ENCODE data around the gene UNC93B1. TPM values are rescaled to one million over a fixed set of nuclear protein-coding genes. Genes with fewer than 3 reads are reported as not detected.
"Not testable (repeated sequence)": the region's sequence is repeated elsewhere in the genome, so short reads cannot be mapped to it uniquely, and the experiment has no call there.

Gene UNC93B1
- total RNA-seq, 5 donors from 2014 or later (not counting 1 experiment from before 2014, with no cell fraction given), result 16.7 to 38.6 (median 27.8) TPM

GRCh38 chr11:67963879-67964278, 40.0 kb downstream of the UNC93B1 start:
- ATAC-seq (replicated peaks in 1 of 4); H3K4me3 Mint-ChIP-seq; H3K27me3 ChIP-seq (replicated peaks in 1 of 2; ENCODE audit: control insufficient read depth in 2 of 2, extremely low read depth in 1 of 2, insufficient read depth in 2 of 2, low read length in 1 of 2); H3K9me3 ChIP-seq; H3K36me3 Mint-ChIP-seq; H3K27ac Mint-ChIP-seq; H3K4me3 ChIP-seq (ENCODE audit: control insufficient read depth in 1 of 2, extremely low read depth in 1 of 2, low read length in 1 of 2); H3K36me3 ChIP-seq (ENCODE audit: control insufficient read depth in 2 of 2, extremely low read depth in 1 of 2, insufficient read depth in 1 of 2, low read length in 1 of 2); DNase-seq; H3K4me1 Mint-ChIP-seq; H3K27ac ChIP-seq (ENCODE audit: low read length); CTCF ChIA-PET; H3K4me1 ChIP-seq (ENCODE audit: control insufficient read depth in 1 of 2, extremely low read depth in 1 of 2, insufficient read depth in 2 of 2, low read length in 2 of 2); H3K9me3 Mint-ChIP-seq: not testable (repeated sequence)
- POLR2A ChIA-PET, result interaction anchor here in 1 of 2 donors (0.5 kb wide), 1 partner anchor 80 kb away, joined by 6 read pairs; no protein-coding TSS in a partner anchor
- H3K27me3 Mint-ChIP-seq, result peaks cover 8 to 15% of the 10 kb centered on the region in 2 donors
- WGBS (ENCODE audit: insufficient coverage), result 73% methylated on average over 5 of the region's 6 CpGs

- CTCF ChIA-PET, H3K4me1 Mint-ChIP-seq: not testable (repeated sequence)
Observed at GRCh38 chr11:67963217-67963616, 40.7 kb downstream of the UNC93B1 start.

GRCh38 chr11:67956236-67956635, 47.7 kb downstream of the UNC93B1 start:
- POLR2A ChIA-PET, CTCF ChIA-PET: not testable (repeated sequence)

More at GRCh38 chr11:67963217-67963616, 40.7 kb downstream of the UNC93B1 start:
- H3K36me3 ChIP-seq (ENCODE audit: control insufficient read depth in 2 of 2, extremely low read depth in 1 of 2, insufficient read depth in 1 of 2, low read length in 1 of 2); DNase-seq; H3K27ac ChIP-seq (ENCODE audit: low read length); H3K4me1 ChIP-seq (ENCODE audit: control insufficient read depth in 1 of 2, extremely low read depth in 1 of 2, insufficient read depth in 2 of 2, low read length in 2 of 2); H3K27me3 ChIP-seq (replicated peaks in 1 of 2; ENCODE audit: control insufficient read depth in 2 of 2, extremely low read depth in 1 of 2, insufficient read depth in 2 of 2, low read length in 1 of 2); H3K4me3 ChIP-seq (ENCODE audit: control insufficient read depth in 1 of 2, extremely low read depth in 1 of 2, low read length in 1 of 2); H3K27ac Mint-ChIP-seq; H3K9me3 ChIP-seq; H3K9me3 Mint-ChIP-seq; ATAC-seq (replicated peaks in 1 of 4); H3K4me3 Mint-ChIP-seq; H3K36me3 Mint-ChIP-seq: not testable (repeated sequence)
- POLR2A ChIA-PET, result interaction anchor here in 1 of 2 donors (0.5 kb wide), 1 partner anchor 80 kb away, joined by 6 read pairs; no protein-coding TSS in a partner anchor
- H3K27me3 Mint-ChIP-seq, result peaks cover 8 to 15% of the 10 kb centered on the region in 2 donors
- WGBS (ENCODE audit: insufficient coverage), result 85% methylated on average over 6 of the region's 16 CpGs

GRCh38 chr11:67955461-67956007, 48.4 kb downstream of the UNC93B1 start:
- H3K36me3 Mint-ChIP-seq; H3K4me1 ChIP-seq (ENCODE audit: control insufficient read depth in 1 of 2, extremely low read depth in 1 of 2, insufficient read depth in 2 of 2, low read length in 2 of 2); H3K9me3 ChIP-seq; H3K36me3 ChIP-seq (ENCODE audit: control insufficient read depth in 2 of 2, extremely low read depth in 1 of 2, insufficient read depth in 1 of 2, low read length in 1 of 2); H3K27ac ChIP-seq (ENCODE audit: low read length); POLR2A ChIA-PET; H3K9me3 Mint-ChIP-seq; H3K27ac Mint-ChIP-seq: not testable (repeated sequence)
- peaks cover 4 to 11% (median 6%) of the 10 kb centered on the region in 3 donors for H3K4me1 Mint-ChIP-seq
- Histone ChIP-seq H3K4me3 (ENCODE audit: control insufficient read depth in 1 of 2, extremely low read depth in 1 of 2, low read length in 1 of 2) (peak overlapping the region in 1 of 2 donors; percentile 50), H3K27me3 (replicated peaks in 1 of 2; ENCODE audit: control insufficient read depth in 2 of 2, extremely low read depth in 1 of 2, insufficient read depth in 2 of 2, low read length in 1 of 2) (peaks cover 0 to 21% of the 10 kb centered on the region in 2 experiments)
- H3K4me3 Mint-ChIP-seq, result peak overlapping the region; percentile 75 to 88 (median 82)
- CTCF ChIA-PET, result interaction anchor here (0.6 kb wide), 2 partner anchors 12 to 70 kb away, joined by 3 read pairs; no protein-coding TSS in a partner anchor
- WGBS (ENCODE audit: insufficient coverage), result 0% methylated on average over 45 of the region's 57 CpGs
- DNase-seq (peak; percentile 15 to 88 (median 69)), ATAC-seq (replicated peaks in 1 of 4) (peak; percentile 80 to 90 (median 84))
- peaks cover 11 to 23% of the 10 kb centered on the region in 2 donors for H3K27me3 Mint-ChIP-seq

More at GRCh38 chr11:67956236-67956635, 47.7 kb downstream of the UNC93B1 start:
- not testable (repeated sequence) for H3K27ac ChIP-seq (ENCODE audit: low read length); ATAC-seq (replicated peaks in 1 of 4); H3K4me1 ChIP-seq (ENCODE audit: control insufficient read depth in 1 of 2, extremely low read depth in 1 of 2, insufficient read depth in 2 of 2, low read length in 2 of 2); DNase-seq; H3K9me3 ChIP-seq; H3K4me3 ChIP-seq (ENCODE audit: control insufficient read depth in 1 of 2, extremely low read depth in 1 of 2, low read length in 1 of 2); H3K27ac Mint-ChIP-seq; H3K36me3 Mint-ChIP-seq; H3K36me3 ChIP-seq (ENCODE audit: control insufficient read depth in 2 of 2, extremely low read depth in 1 of 2, insufficient read depth in 1 of 2, low read length in 1 of 2); H3K9me3 Mint-ChIP-seq
- Mint-ChIP-seq H3K27me3 (peaks cover 15 to 23% of the 10 kb centered on the region in 2 donors), H3K4me1 (peaks cover 4 to 11% (median 6%) of the 10 kb centered on the region in 3 donors), H3K4me3 (peak overlapping the region; percentile 39 to 88 (median 51))
- WGBS (ENCODE audit: insufficient coverage), result 61% methylated on average over 6 of the region's 6 CpGs
- H3K27me3 ChIP-seq (replicated peaks in 1 of 2; ENCODE audit: control insufficient read depth in 2 of 2, extremely low read depth in 1 of 2, insufficient read depth in 2 of 2, low read length in 1 of 2), result peaks cover 0 to 21% of the 10 kb centered on the region in 2 experiments

GRCh38 chr11:67954971-67955370, 48.9 kb downstream of the UNC93B1 start:
- ATAC-seq (replicated peaks in 1 of 4); H3K36me3 ChIP-seq (ENCODE audit: control insufficient read depth in 2 of 2, extremely low read depth in 1 of 2, insufficient read depth in 1 of 2, low read length in 1 of 2); H3K36me3 Mint-ChIP-seq; H3K27ac Mint-ChIP-seq; H3K4me1 ChIP-seq (ENCODE audit: control insufficient read depth in 1 of 2, extremely low read depth in 1 of 2, insufficient read depth in 2 of 2, low read length in 2 of 2); H3K27ac ChIP-seq (ENCODE audit: low read length); H3K9me3 Mint-ChIP-seq; H3K9me3 ChIP-seq; POLR2A ChIA-PET: not testable (repeated sequence)
- Histone ChIP-seq H3K27me3 (replicated peaks in 1 of 2; ENCODE audit: control insufficient read depth in 2 of 2, extremely low read depth in 1 of 2, insufficient read depth in 2 of 2, low read length in 1 of 2) (peaks cover 0 to 21% of the 10 kb centered on the region in 2 experiments), H3K4me3 (ENCODE audit: control insufficient read depth in 1 of 2, extremely low read depth in 1 of 2, low read length in 1 of 2) (peak overlapping the region in 1 of 2 donors; percentile 50)
- peak in 4 of 35 experiments; percentile 3 to 8 (median 4) for DNase-seq
- Mint-ChIP-seq H3K4me1 (peaks cover 4 to 11% (median 6%) of the 10 kb centered on the region in 3 donors), H3K27me3 (peaks cover 11 to 26% of the 10 kb centered on the region in 2 donors), H3K4me3 (peak overlapping the region; percentile 71 to 88 (median 75))
- 0% methylated on average over 8 of the region's 26 CpGs for WGBS (ENCODE audit: insufficient coverage)
- CTCF ChIA-PET, result interaction anchor here (0.6 kb wide), 2 partner anchors 12 to 69 kb away, joined by 3 read pairs; no protein-coding TSS in a partner anchor

GRCh38 chr11:67954251-67954650, 49.6 kb downstream of the UNC93B1 start:
- H3K27me3 ChIP-seq (replicated peaks in 1 of 2; ENCODE audit: control insufficient read depth in 2 of 2, extremely low read depth in 1 of 2, insufficient read depth in 2 of 2, low read length in 1 of 2), result peaks cover 0 to 21% of the 10 kb centered on the region in 2 experiments
- peaks cover 7 to 26% of the 10 kb centered on the region in 2 donors for H3K27me3 Mint-ChIP-seq
- H3K9me3 ChIP-seq; DNase-seq; H3K9me3 Mint-ChIP-seq; H3K36me3 ChIP-seq (ENCODE audit: control insufficient read depth in 2 of 2, extremely low read depth in 1 of 2, insufficient read depth in 1 of 2, low read length in 1 of 2); ATAC-seq (replicated peaks in 1 of 4); H3K4me3 ChIP-seq (ENCODE audit: control insufficient read depth in 1 of 2, extremely low read depth in 1 of 2, low read length in 1 of 2); CTCF ChIA-PET; H3K27ac ChIP-seq (ENCODE audit: low read length); POLR2A ChIA-PET; H3K4me1 ChIP-seq (ENCODE audit: control insufficient read depth in 1 of 2, extremely low read depth in 1 of 2, insufficient read depth in 2 of 2, low read length in 2 of 2); H3K36me3 Mint-ChIP-seq: not testable (repeated sequence)
- H3K4me1 Mint-ChIP-seq, result peaks cover 4 to 11% (median 6%) of the 10 kb centered on the region in 3 donors
- 96% methylated on average over 4 of the region's 14 CpGs for whole genome bisulfite sequencing (ENCODE audit: insufficient coverage)
- H3K27ac Mint-ChIP-seq, result peak overlapping the region in 1 of 2 donors; percentile 43
- H3K4me3 Mint-ChIP-seq, result peak overlapping the region; percentile 71 to 88 (median 75)
